Amygdala (tissue), 56 donors: ENCODE results near the gene PAWR.
"Not testable (repeated sequence)": the region's sequence is repeated elsewhere in the genome, so short reads cannot be mapped to it uniquely, and the experiment has no call there.

Source experiments
- DNase-seq, 56 donors: peaks; one replicate each; lab custom pipeline; 2025; lab: John Stamatoyannopoulos, UW

The PAWR gene

DNA sequence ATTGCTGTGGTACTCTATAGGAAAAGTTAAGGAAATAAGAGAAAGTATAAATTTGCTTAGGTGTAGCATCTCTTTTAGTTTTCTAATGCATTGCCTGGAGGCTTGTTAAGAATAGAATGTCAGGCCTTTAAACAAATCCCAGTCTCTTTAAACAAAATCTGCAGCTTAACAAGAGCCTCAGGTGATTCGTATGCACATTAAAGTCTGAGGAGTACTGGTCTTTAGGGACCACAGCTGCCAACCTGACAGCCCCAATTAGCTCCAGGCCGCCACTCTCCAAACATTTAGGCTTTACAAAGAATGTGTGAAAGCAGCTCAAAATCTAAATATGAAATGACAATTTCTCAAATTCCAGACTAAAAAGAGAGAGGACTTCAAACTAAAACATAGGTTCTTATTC, 35.7 kb downstream of the PAWR start:
- DNase-seq: no peak

DNA sequence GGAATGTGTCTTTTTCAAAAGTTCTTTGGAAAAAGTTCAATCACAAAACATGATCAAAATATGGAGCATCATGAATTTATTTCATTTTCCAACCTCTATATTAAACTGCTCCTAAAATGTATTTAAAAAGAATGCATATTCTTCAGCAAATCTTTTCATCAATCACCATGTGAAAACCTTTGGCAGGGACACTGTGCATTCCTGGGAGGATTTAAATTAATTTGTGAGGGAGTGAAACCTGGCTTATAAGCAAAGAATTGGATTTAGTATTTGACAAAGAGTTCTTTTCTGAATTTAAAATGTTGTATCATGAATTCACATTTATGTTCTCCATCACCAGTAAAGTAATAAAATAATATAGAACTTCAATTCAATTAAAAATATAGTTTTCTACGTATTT, 38.2 kb downstream of the PAWR start:
- no peak for DNase-seq

DNA sequence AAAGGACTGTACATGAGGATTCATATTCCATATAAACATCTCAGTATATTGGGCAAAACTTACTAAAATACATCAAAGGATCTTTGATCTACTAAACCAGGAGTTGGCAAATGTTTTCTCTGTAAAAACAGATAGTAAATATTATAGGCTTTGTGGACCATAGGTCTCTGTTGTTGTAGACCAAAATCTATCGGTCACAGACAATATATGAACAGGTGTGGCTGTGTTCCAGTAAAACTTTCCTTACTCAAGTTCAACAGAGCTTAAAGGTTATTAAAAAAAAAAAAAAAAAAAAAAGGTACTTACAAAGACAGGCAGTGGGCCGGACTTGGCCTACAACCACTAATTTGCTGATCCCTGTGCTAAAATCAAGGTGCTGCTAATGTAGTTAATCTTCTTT, 40.3 kb downstream of the PAWR start:
- no peak for DNase-seq

DNA sequence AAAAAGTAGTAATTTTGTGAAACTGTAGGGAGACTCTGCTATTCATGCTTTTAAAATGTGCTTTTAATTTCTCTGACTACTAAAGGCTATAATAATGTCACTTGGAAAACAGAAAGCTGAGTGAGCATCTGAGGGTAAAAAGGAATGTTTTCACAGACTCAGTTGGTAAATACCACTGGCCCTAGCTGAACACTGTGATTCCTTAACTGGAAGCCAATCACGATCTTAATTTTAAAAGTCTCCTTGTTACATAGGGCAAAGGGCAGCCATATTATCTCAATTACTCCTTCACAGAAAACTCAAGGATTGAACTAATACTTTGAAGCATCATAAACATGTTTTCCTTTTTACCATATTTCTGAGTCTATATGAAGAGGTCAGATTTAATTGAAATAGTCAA, 41.9 kb downstream of the PAWR start:
- DNase-seq: no peak

DNA sequence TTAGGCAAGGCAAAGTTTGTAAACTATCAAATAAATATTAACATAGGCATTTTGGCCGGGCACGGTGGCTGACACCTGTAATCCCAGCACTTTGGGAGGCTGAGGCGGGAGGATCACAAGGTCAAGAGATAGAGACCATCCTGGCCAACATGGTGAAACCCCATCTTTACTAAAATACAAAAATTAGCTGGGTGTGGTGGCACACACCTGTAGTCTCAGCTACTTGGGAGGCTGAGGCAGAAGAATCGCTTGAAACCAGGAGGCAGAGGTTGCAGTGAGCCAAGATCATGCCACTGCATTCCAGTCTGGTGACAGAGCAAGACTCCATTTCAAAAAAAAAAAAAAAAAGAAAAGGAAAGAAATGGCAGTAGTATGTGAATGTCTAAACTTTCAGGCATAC, 43.9 kb downstream of the PAWR start:
- DNase-seq: not testable (repeated sequence)

DNA sequence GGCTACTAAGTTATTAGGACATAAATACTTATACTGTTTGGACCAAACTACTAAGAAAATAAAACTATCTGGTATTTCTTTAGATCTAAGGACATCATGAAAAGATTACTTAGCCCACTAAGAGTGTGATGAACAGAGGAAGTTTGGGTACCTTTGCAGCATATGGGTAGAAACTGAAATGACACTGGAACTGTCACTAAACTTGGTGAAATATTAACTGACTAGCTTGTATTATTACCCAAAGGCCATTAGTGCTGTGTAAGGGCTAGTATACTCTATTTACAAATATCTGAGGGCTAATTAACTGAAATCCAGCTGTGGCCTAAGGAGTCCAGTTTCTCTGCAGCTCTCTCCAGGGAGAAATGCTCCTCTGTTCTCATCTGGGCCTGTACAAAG, 45.5 kb downstream of the PAWR start:
- DNase-seq: no peak

DNA sequence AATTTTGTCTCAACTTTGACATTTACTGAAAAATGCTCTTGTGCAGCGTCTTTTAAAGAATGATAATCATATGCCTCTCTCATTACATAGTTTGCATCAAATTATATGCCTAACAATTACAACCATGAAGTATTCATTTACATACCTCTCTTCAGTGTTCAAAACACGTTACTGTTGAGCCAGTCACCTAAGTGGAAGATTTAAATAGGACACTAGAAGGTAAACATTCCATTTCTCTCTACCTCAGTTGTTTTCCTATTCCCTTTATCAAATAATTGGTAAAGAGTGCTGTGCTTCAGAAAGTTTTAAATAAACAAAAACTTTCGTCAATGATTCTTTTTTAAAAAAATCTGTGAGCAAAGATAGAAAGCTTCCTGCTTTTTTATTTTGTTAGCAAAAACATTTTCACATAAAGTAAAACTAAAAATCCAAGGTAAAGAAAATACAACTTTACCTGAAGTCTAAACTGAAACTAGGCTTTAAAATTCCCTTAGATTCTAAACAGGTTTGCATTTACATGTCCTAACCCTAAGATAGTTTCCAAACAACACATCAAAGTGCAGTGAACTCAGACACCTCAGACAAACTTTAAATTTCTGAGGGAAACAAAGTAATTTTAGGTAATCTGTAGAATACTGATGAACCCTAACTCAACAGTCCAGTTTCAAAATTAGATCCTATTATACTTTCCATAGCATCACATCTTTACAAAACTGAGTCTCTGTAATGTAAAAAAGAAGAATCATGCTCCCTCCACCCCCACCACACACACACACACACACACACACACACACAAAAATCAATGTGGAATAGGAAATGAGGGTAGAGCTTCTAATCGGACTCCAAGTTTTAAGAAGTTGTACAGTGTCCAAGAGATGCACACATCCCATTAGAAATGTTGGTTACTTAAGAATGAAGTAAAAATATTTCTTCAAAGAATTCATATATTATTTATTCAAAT, 46.2 kb downstream of the PAWR start:
- DNase-seq: no peak

DNA sequence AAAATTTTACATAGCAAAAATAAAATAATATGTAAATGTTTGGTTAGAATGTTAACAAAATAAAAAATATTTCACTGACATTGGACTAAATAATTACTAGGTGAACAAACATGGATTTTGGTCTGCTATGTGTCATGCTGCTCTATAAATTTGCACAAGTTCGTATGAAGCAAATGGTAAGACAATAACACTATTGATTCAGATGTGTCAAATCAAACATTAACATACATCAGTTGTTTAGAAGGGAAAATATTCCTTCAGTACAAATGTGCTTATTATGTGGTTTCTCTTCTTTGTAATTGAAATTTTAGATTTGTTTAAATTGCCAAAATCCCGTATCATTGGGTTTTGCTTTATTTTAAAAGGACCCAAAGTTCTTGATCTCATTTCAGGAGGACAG, 46.9 kb downstream of the PAWR start:
- no peak for DNase-seq

DNA sequence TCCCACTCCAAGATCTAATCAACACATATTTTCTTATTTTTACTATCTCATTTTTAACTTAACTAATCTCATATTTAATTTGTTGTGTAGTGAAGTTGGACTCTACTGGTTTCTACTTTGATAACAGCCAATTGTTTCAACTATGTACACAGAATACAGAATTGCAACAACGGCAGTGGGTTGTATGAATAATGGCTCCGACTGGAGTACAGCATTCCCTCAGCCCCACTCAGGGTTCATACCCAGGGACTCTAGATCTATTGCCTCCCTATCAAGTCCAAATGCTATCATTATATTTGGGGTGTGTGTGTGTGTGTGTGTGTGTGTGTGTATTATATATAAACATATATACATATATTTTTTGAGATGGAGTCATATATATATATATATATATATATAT, 52.3 kb downstream of the PAWR start:
- no peak for DNase-seq

DNA sequence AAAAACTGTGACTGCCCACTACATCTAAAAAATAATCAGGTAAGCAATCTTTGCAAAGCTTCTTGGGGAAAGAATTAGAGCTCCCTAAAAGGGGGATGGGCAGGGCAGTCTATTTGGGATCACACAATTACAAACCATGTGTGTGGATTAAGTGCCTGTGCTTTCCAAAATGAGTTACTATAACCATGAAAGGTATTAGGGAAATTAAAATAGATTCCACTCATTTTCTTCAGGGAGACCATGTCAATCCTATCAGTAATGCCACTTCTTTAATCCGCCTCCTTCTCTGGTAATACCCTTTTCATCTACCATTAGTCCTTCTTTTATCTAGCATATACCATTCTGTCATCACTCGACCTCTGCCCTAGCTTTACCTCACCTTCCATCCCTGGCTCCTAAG, 53.7 kb downstream of the PAWR start:
- no peak for DNase-seq

DNA sequence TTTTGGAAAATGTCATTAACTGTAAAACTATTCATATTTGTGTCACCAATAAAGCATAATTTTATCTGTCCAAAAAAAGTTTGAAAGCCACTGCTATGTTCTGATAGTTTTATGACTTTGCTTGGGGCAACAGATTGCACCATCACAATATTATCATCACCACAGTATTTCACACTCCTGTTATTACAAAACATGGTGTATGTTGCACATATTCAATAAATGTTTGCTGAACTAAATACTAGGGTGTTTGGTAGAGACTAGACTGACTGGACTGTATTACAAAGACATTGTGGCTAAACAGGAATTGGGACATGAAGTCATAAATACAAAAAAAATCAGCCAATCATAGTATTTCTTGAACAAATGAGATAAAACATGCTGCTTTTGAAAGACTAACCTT, 55.1 kb downstream of the PAWR start:
- DNase-seq: no peak

DNA sequence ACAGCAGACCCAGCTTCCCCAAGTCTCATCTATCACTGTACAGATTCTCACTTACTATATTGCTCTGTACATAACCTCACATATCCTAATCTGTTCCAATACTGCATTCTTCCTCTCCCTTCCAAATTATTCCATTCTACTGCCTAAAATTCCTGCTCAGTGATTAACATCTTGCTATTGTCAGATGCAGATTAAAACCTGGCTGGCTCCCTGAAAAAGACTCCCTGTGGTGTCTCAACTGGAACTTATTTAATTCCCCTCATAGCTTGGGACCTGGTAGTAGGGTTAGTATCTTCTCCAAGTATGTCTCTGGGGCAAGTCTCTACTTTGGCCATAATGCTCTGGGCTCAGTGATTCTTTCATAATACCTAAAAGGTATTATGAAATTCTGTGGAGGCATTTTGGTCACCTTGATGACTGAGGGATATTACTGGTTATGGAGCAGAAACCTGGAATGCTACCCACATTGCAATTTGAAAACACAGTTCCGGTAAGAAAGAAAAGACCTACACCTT, 55.8 kb downstream of the PAWR start:
- no peak for DNase-seq

DNA sequence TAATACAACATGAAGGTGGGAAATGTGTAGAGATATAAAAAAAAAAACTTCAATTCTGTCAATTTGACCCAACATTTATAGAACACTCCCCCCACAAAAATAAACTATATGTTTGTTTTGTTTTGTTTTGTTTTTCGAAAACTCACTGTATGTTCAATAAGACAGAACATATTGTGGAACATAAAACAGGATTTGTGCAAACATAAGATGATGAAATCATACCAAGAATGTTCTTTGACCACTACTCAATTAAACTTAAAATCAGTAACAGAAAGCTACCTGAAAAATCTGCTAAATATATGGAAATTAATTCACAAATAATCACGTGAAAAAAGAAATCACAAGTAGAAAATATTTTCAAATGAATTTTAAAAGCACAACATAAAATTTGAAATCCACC, 61.2 kb downstream of the PAWR start:
- no peak for DNase-seq

DNA sequence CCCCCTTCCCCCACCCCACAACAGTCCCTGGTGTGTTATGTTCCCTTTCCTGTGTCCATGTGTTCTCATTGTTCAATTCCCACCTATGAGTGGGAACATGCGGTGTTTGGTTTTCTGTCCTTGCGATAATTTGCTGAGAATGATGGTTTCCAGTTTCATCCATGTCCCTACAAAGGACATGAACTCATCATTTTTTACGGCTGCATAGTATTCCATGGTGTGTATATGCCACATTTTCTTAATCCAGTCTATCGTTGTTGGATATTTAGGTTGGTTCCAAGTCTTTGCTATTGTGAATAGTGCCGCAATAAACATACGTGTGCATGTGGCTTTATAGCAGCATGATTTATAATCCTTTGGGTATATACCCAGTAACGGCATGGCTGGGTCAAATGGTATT, 64.0 kb downstream of the PAWR start:
- DNase-seq: not testable (repeated sequence)

DNA sequence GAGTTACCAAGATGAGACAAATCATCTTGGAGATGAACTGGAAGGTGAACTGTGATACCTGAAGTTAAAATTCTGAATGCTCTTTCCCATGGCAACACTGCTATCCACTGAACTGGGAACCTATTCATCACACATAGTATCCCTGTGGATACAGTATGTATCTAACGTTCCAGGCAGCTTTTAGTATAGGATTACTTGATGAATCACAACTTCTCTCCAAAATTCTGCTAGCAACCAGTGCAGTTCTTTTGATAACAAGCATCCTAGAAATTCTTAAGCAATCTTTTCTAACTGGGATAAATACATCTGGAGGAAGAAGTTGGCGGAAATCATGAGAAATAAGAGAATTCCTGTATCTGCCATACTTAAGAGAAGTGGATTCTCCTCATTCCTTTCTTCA, 66.4 kb downstream of the PAWR start:
- no peak for DNase-seq

DNA sequence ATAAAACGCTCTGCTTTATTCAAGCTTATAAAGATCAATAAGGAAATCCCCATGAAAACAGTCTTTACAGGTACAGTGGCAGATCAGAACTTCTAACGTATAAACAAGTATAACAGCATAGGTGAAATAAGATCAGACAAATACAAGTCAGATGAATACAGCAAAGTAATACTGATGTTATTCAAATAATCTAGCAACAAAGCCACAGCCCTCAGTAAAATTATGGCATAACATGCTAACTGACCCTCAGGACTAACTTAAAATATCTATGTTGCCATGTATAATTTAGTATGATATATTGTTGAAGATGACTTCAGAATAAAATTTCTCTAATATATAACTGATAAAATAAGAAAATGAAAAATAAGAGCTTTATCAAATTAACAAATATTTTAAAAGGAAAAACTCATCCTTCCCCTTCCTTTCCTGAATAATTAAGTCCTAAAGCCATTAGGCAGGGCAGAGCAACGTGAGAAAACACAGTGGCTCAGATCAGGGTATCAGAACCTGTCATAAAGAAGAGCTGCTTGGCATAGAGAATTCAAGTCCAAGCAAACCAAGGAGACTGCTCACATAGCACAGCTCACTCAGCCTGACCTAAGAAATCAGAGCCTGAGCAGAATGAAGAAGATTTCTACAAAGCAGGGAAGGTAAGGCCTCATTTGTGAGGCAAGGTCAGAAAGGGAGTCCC, 70.7 kb downstream of the PAWR start:
- DNase-seq: no peak

DNA sequence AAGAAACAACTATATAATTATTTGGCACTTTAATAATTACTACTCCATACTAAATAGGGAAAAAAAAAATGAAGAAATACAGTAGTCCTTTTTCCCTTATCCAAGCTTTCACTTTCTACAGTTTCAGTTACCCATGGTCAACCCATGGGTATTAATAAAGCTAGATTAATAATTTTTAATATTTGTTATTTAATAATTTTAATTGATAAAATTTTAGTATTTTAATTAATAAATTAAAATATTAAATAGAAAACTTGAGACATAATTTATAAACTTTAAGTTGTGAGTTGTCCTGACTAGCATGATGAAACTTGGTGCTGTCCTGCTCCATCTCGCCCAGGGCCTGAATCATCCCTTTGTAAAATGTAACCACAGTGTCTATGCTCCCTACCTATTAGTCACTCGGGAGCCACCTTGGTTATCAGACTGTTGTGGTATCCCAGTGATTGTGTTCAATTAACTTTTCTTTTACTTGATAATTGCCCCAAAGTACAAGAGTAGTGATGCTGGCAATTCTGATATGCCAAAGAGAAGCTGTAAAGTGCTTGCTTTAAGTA, 71.8 kb downstream of the PAWR start:
- no peak for DNase-seq

DNA sequence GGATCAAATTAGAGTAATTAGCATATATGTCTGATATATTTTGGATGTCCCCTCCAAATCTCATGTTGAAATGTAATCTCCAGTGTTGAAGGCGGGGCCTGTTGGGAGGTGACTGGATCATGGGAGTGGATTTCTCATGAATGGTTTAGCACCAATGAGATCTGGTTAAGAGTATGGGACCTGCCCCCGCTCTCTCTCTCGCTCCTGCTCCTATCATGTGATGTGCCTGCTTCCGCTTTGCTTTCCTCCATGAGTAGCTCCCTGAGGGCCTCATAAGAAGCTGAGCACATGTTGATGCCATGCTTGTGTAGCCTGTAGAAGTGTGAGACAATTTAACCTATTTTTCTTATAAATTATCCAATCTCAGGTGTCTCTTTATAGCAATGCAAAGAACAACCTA, 73.1 kb downstream of the PAWR start:
- no peak for DNase-seq

DNA sequence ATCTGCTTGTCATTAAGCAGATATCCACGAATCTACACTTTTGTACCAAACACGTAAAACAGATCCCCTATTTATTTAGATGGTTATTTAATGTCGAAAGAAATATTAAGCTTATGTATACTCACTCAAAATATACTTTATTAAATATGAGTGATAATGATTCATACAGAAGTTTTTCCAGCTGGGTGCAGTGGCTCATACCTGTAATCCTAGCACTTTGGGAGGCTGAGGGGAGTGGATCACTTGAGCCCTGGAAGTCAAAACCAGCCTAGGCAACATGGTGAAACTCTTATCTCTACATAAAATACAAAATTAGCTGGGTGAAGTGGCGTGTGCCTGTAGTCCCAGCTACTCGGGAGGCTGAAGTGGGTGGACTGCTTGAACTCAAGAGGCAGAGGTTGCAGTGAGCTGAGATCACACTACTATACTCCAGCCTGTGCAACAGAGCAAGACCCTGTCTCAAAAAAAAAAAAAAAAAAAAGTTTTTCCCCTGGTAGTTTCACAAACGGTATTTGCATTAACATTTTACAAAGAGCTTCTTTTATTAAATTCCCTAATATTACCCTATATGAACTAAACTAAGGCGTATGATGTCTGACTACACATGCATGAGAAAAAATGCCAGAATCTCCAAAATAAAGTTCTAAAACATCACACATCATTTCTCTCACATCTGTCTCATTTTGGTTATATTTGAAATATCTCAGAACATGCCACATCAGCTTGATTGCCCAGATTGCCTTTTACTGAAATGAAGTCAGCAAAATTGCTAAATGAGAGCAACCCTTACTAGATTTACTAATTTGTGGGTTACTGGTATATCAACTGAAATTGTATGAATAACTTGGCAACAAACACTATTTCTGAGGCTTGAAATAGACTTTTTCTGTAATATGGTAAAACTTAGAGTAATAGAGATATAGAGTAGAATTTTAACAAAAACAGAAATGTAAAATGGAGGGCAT, 74.9 kb downstream of the PAWR start:
- no peak for DNase-seq

DNA sequence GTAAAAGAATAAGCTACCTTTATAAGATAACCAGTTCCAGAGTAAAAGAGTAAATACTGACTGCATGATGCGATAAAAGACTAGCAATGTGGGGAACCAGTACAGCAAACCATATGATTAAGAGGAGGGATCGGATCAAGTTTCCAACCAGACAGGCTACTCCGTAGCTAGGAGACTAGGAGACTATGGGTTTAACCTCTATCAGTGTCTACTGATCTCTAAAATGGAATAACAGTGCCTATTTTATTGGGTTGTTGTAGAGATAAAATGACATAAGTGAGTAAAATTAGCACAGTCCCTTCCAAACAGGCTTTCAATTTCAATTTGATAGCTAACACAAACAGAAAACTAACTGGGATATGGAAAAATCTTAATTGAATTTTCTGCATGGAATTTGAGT, 76.0 kb downstream of the PAWR start:
- no peak for DNase-seq
